Measurements from ENCODE around the gene CELSR1.
"Not testable (repeated sequence)": the region's sequence is repeated elsewhere in the genome, so short reads cannot be mapped to it uniquely, and the experiment has no call there.

CELSR1 gene

GRCh38 chr22:46520880-46521279 is 16.5 kb downstream of the CELSR1 start:
- no peaks in the 10 kb centered on the region for H3K36me3 ChIP-seq (ENCODE audit: control insufficient read depth in 1 of 2, insufficient read depth in 2 of 2, low read length in 2 of 2)
- H3K27me3 ChIP-seq (ENCODE audit: low read depth, low read length): no peaks in the 10 kb centered on the region
- no peak overlapping the region for H3K27ac ChIP-seq (ENCODE audit: low read length)
- no peaks in the 10 kb centered on the region for H3K4me1 ChIP-seq (ENCODE audit: control insufficient read depth in 1 of 2, insufficient read depth in 2 of 2, low read length in 2 of 2)
- H3K9me3 ChIP-seq (ENCODE audit: control insufficient read depth in 1 of 2, low read length in 2 of 2): no peaks in the 10 kb centered on the region
- H3K4me3 ChIP-seq (ENCODE audit: low read depth in 1 of 2, low read length in 2 of 2): no peak overlapping the region

GRCh38 chr22:46519377-46519776 is 18.0 kb downstream of the CELSR1 start:
- H3K27me3 ChIP-seq (ENCODE audit: low read depth, low read length): no peaks in the 10 kb centered on the region
- no peaks in the 10 kb centered on the region for H3K9me3 ChIP-seq (ENCODE audit: control insufficient read depth in 1 of 2, low read length in 2 of 2)
- no peak overlapping the region for H3K4me3 ChIP-seq (ENCODE audit: low read depth in 1 of 2, low read length in 2 of 2)
- H3K4me1 ChIP-seq (ENCODE audit: control insufficient read depth in 1 of 2, insufficient read depth in 2 of 2, low read length in 2 of 2): no peaks in the 10 kb centered on the region
- no peak overlapping the region for H3K27ac ChIP-seq (ENCODE audit: low read length)
- H3K36me3 ChIP-seq (ENCODE audit: control insufficient read depth in 1 of 2, insufficient read depth in 2 of 2, low read length in 2 of 2): no peaks in the 10 kb centered on the region

DNA sequence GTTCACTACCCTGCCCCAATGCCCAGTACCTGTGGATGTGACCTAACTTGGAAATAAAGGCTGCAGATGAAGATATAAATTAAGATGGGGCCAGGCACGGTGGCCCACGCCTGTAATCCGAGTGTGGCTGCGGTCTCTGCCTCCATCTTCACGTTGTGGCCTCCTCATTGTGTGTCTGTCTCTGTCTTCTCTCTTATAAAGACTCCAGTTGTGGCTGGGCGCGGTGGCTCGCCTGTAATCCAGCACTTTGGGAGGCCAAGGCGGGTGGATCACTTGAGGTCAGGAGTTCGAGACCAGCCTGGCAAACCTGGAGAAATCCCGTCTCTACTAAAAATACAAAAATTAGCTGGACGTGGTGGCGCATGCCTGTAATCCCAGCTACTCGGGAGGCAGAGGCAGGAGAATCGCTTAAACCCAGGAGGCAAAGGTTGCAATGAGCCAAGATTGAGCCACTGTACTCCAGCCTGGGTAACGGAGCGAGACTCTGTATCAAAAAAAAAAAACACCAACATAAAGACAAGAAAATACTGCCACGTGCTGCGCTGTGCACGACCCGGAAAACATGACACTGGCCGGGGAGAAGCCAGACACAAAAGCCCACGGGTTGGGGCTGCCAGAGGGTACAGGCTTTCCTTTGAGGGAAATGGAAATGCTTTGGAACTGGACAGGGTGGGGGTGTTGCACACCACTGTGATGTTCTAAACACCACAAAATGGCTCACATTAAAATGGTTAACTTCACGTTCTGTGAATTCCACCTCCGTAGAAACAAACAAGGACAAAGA is 18.7 kb downstream of the CELSR1 start:
- no peaks in the 10 kb centered on the region for H3K27me3 ChIP-seq (ENCODE audit: low read depth, low read length)
- H3K4me1 ChIP-seq (ENCODE audit: control insufficient read depth in 1 of 2, insufficient read depth in 2 of 2, low read length in 2 of 2): no peaks in the 10 kb centered on the region
- H3K36me3 ChIP-seq (ENCODE audit: control insufficient read depth in 1 of 2, insufficient read depth in 2 of 2, low read length in 2 of 2): no peaks in the 10 kb centered on the region
- no peaks in the 10 kb centered on the region for H3K9me3 ChIP-seq (ENCODE audit: control insufficient read depth in 1 of 2, low read length in 2 of 2)
- H3K27ac ChIP-seq (ENCODE audit: low read length): no peak overlapping the region
- no peak overlapping the region for H3K4me3 ChIP-seq (ENCODE audit: low read depth in 1 of 2, low read length in 2 of 2)

GRCh38 chr22:46518038-46518437 is 19.4 kb downstream of the CELSR1 start:
- Histone ChIP-seq H3K36me3 (ENCODE audit: control insufficient read depth in 1 of 2, insufficient read depth in 2 of 2, low read length in 2 of 2) (no peaks in the 10 kb centered on the region), H3K4me3 (ENCODE audit: low read depth in 1 of 2, low read length in 2 of 2) (no peak overlapping the region), H3K27me3 (ENCODE audit: low read depth, low read length) (no peaks in the 10 kb centered on the region), H3K9me3 (ENCODE audit: control insufficient read depth in 1 of 2, low read length in 2 of 2) (no peaks in the 10 kb centered on the region), H3K27ac (ENCODE audit: low read length) (no peak overlapping the region), H3K4me1 (ENCODE audit: control insufficient read depth in 1 of 2, insufficient read depth in 2 of 2, low read length in 2 of 2) (no peaks in the 10 kb centered on the region)

- H3K9me3 ChIP-seq (ENCODE audit: control insufficient read depth in 1 of 2, low read length in 2 of 2): no peaks in the 10 kb centered on the region
- H3K27me3 ChIP-seq (ENCODE audit: low read depth, low read length): no peaks in the 10 kb centered on the region
- H3K36me3 ChIP-seq (ENCODE audit: control insufficient read depth in 1 of 2, insufficient read depth in 2 of 2, low read length in 2 of 2): no peaks in the 10 kb centered on the region
- no peaks in the 10 kb centered on the region for H3K4me1 ChIP-seq (ENCODE audit: control insufficient read depth in 1 of 2, insufficient read depth in 2 of 2, low read length in 2 of 2)
- H3K27ac ChIP-seq (ENCODE audit: low read length): no peak overlapping the region
- H3K4me3 ChIP-seq (ENCODE audit: low read depth in 1 of 2, low read length in 2 of 2): no peak overlapping the region
Measured at GRCh38 chr22:46517255-46517761, 20.1 kb downstream of the CELSR1 start.

DNA sequence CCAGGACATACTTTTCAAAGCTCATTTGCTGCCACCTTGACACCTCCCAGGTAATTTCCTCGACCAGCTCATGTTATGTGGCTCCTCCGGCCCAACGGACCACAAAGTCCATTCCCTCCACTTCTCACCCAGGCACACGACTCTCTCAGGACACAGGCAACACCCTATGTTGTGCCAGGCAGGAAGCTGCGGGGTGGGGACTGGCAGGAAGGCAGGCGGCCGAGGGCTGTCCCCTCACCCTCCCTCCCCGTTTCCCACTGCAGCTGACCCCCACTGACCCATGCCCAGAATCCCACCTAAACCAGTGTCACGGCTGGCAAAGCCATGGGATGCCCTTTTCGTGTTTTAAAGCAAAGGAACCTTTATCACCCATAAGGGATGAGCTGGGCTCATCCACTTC is 20.8 kb downstream of the CELSR1 start:
- H3K27ac ChIP-seq (ENCODE audit: low read length): no peak overlapping the region

DNA sequence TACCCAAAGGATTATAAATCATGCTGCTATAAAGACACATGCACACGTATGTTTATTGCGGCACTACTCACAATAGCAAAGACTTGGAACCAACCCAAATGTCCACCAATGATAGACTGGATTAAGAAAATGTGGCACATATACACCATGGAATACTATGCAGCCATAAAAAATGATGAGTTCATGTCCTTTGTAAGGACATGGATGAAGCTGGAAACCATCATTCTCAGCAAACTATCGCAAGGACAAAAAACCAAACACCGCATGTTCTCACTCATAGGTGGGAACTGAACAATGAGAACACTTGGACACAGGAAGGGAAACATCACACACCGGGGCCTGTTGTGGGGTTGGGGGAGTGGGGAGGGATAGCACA is 21.3 kb downstream of the CELSR1 start:
- not testable (repeated sequence) for H3K4me1 ChIP-seq (ENCODE audit: control insufficient read depth in 1 of 2, insufficient read depth in 2 of 2, low read length in 2 of 2); H3K4me3 ChIP-seq (ENCODE audit: low read depth in 1 of 2, low read length in 2 of 2); H3K27ac ChIP-seq (ENCODE audit: low read length); H3K36me3 ChIP-seq (ENCODE audit: control insufficient read depth in 1 of 2, insufficient read depth in 2 of 2, low read length in 2 of 2); H3K27me3 ChIP-seq (ENCODE audit: low read depth, low read length); H3K9me3 ChIP-seq (ENCODE audit: control insufficient read depth in 1 of 2, low read length in 2 of 2)

More for the DNA sequence above, 20.8 kb downstream of the CELSR1 start:
- Histone ChIP-seq H3K27me3 (ENCODE audit: low read depth, low read length) (no peaks in the 10 kb centered on the region), H3K36me3 (ENCODE audit: control insufficient read depth in 1 of 2, insufficient read depth in 2 of 2, low read length in 2 of 2) (no peaks in the 10 kb centered on the region), H3K9me3 (ENCODE audit: control insufficient read depth in 1 of 2, low read length in 2 of 2) (no peaks in the 10 kb centered on the region), H3K4me3 (ENCODE audit: low read depth in 1 of 2, low read length in 2 of 2) (no peak overlapping the region), H3K4me1 (ENCODE audit: control insufficient read depth in 1 of 2, insufficient read depth in 2 of 2, low read length in 2 of 2) (no peaks in the 10 kb centered on the region)

- Histone ChIP-seq H3K9me3 (ENCODE audit: control insufficient read depth in 1 of 2, low read length in 2 of 2) (no peaks in the 10 kb centered on the region), H3K36me3 (ENCODE audit: control insufficient read depth in 1 of 2, insufficient read depth in 2 of 2, low read length in 2 of 2) (no peaks in the 10 kb centered on the region), H3K27me3 (ENCODE audit: low read depth, low read length) (no peaks in the 10 kb centered on the region), H3K4me3 (ENCODE audit: low read depth in 1 of 2, low read length in 2 of 2) (no peak overlapping the region), H3K27ac (ENCODE audit: low read length) (no peak overlapping the region), H3K4me1 (ENCODE audit: control insufficient read depth in 1 of 2, insufficient read depth in 2 of 2, low read length in 2 of 2) (no peaks in the 10 kb centered on the region)
Measured at GRCh38 chr22:46515208-46516111, 22.0 kb downstream of the CELSR1 start.

DNA sequence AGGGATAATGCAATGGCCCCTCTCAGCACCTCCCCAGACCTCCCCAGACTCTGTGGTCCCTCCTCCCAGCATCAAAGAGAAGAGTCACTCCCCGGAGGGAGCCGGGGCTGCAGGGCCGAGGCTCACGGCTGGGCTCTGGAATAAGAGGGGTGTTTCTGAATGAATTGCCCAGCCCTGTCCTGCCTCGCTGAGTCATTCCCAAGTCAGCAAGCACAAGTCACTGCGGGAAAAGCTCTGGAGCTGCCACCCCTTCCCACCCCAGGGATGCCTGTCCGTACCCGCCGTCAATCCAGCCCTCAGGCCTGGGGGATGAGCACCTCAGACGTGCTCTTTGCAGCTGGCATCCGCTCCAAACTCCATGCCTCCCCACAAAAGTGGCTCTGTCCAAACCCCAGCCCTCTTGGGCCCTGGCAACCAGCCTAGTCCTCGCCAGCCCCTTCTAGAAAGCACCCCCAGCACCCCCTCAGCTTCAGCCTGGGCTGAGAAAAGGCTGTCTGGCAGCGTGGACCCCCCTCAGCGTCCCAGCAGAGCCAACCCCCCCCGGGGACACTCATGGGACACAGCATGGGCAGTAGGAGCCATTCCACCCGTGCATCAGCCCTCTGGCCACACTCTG is 22.7 kb downstream of the CELSR1 start:
- Histone ChIP-seq H3K27ac (ENCODE audit: low read length) (no peak overlapping the region), H3K27me3 (ENCODE audit: low read depth, low read length) (no peaks in the 10 kb centered on the region), H3K9me3 (ENCODE audit: control insufficient read depth in 1 of 2, low read length in 2 of 2) (no peaks in the 10 kb centered on the region), H3K4me1 (ENCODE audit: control insufficient read depth in 1 of 2, insufficient read depth in 2 of 2, low read length in 2 of 2) (no peaks in the 10 kb centered on the region), H3K4me3 (ENCODE audit: low read depth in 1 of 2, low read length in 2 of 2) (no peak overlapping the region), H3K36me3 (ENCODE audit: control insufficient read depth in 1 of 2, insufficient read depth in 2 of 2, low read length in 2 of 2) (no peaks in the 10 kb centered on the region)

DNA sequence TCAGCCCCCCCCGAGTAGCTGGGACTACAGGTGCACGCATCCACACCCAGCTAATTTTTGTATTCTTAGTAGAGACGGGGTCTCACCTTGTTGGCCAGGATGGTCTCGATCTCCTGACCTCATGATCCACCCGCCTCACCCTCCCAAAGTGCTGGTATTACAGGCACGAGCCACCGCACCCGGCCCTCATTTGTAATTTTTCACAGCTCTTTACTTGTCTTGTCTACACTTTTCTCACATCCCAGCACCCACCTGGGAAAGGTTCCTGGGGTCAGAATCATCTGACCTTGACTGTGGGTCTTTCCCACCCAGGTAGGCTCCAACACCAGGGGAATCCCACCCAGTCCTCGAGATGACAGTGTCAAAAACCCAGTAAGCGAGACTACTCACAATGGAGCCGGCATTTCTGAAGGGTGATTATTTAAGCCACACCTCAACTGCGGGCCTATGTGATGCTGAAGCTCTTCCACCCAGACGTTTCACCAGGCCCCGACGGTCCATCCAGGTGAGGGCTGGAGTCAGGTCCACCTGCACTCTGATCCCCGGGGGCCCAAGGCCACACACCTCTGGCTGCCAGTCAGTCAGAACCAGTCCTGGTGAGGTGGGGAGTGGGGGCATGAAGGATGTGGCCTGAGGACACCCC is 23.4 kb downstream of the CELSR1 start:
- Histone ChIP-seq H3K27ac (ENCODE audit: low read length) (no peak overlapping the region), H3K36me3 (ENCODE audit: control insufficient read depth in 1 of 2, insufficient read depth in 2 of 2, low read length in 2 of 2) (no peaks in the 10 kb centered on the region), H3K27me3 (ENCODE audit: low read depth, low read length) (no peaks in the 10 kb centered on the region), H3K4me3 (ENCODE audit: low read depth in 1 of 2, low read length in 2 of 2) (no peak overlapping the region), H3K4me1 (ENCODE audit: control insufficient read depth in 1 of 2, insufficient read depth in 2 of 2, low read length in 2 of 2) (no peaks in the 10 kb centered on the region), H3K9me3 (ENCODE audit: control insufficient read depth in 1 of 2, low read length in 2 of 2) (no peaks in the 10 kb centered on the region)

GRCh38 chr22:46512683-46513082 is 24.7 kb downstream of the CELSR1 start:
- no peaks in the 10 kb centered on the region for H3K36me3 ChIP-seq (ENCODE audit: control insufficient read depth in 1 of 2, insufficient read depth in 2 of 2, low read length in 2 of 2)
- no peak overlapping the region for H3K4me3 ChIP-seq (ENCODE audit: low read depth in 1 of 2, low read length in 2 of 2)
- no peaks in the 10 kb centered on the region for H3K4me1 ChIP-seq (ENCODE audit: control insufficient read depth in 1 of 2, insufficient read depth in 2 of 2, low read length in 2 of 2)
- no peaks in the 10 kb centered on the region for H3K9me3 ChIP-seq (ENCODE audit: control insufficient read depth in 1 of 2, low read length in 2 of 2)
- no peaks in the 10 kb centered on the region for H3K27me3 ChIP-seq (ENCODE audit: low read depth, low read length)
- no peak overlapping the region for H3K27ac ChIP-seq (ENCODE audit: low read length)

All from muscle layer of duodenum (tissue), 2 donors.